Activated CD8-positive, alpha-beta T cell treated with anti-CD3 and anti-CD28 coated beads for 36 hours (primary cell): Measurements from ENCODE around the gene GPR139. TPM values are rescaled to one million over a fixed set of nuclear protein-coding genes. Genes with fewer than 3 reads are reported as not detected.

Source experiments
- ATAC-seq: fragments of 200-7000 bp; cut with Tn5 transposase; one replicate; pipeline ENCODE4 v1.10.0; 2021; ENCODE audit warnings: mild to moderate bottlenecking, moderate library complexity
- CTCF ChIA-PET: fragments of 350-600 bp; sonication (Branson Sonifier 250); formaldehyde crosslinking; loops from one replicate; lab custom pipeline; 2021; ENCODE audit warnings: antibody characterized with exemption; lab: Charles Lee
- POLR2A ChIA-PET: fragments of 350-600 bp; sonication (Branson Sonifier 250); formaldehyde crosslinking; loops from one replicate; lab custom pipeline; 2021; ENCODE audit warnings: antibody characterized with exemption; lab: Charles Lee
- DNase-seq: peaks from one replicate; pipeline ENCODE4 v3.0.0-alpha.2; 2020
- H3K27ac Mint-ChIP-seq: one replicate; pipeline ENCODE4 v1.8.0; 2021; ENCODE audit warnings: mild to moderate bottlenecking, mixed read lengths
- H3K27me3 Mint-ChIP-seq: one replicate; pipeline ENCODE4 v1.8.0; 2021; ENCODE audit warnings: mixed read lengths
- H3K36me3 Mint-ChIP-seq: one replicate; pipeline ENCODE4 v1.8.0; 2021; ENCODE audit warnings: low read depth, mixed read lengths
- H3K4me1 Mint-ChIP-seq: one replicate; pipeline ENCODE4 v1.8.0; 2021; ENCODE audit warnings: low read depth, mixed read lengths
- H3K4me3 Mint-ChIP-seq: one replicate; pipeline ENCODE4 v1.8.0; 2021; ENCODE audit warnings: mild to moderate bottlenecking, moderate library complexity, mixed read lengths
- H3K9me3 Mint-ChIP-seq: one replicate; pipeline ENCODE4 v1.8.0; 2021; ENCODE audit warnings: mixed read lengths
- intact Hi-C: fragments of 100-400 bp; cut with micrococcal nuclease; formaldehyde crosslinking; loops from one replicate; pipeline ENCODE4 v1.10.0; 2022
- total RNA-seq, 2 experiments: library from RNA; stranded (reverse); gene quantifications; one replicate each; pipeline ENCODE4 v1.2.3, GENCODE V29; 2021
- TF ChIP-seq, protein P1 (sequence below): fragments of 200-600 bp; IDR thresholded peaks from one replicate; pipeline ENCODE4 v1.8.0; 2022; ENCODE audit warnings: antibody characterized with exemption, mild to moderate bottlenecking

The GPR139 gene
- total RNA-seq, 2 experiments from 2014 or later: not detected

DNA sequence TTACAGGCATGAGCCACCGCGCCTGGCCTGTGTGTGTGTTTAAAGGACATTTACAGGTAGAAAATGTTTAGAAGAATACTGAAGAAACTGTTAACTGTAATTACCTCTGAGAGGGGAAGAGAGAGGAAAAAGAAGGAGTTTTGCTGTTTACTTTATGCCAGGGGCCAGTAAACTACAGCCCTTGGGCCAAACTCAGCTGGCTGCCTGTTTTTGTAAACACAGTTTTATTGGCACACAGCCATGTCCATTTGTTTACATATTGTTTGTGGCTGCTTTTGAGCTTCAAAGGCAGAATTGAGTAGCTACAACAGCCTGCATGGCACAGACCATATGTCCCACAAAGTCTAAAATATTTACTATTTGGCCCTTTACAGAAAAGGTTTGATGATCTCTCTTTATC lies 76.4 kb downstream of the GPR139 start:
- Mint-ChIP-seq H3K4me3 (no peak overlapping the region), H3K36me3 (no peaks in the 10 kb centered on the region), H3K9me3 (no peaks in the 10 kb centered on the region), H3K27me3 (peaks cover 2% of the 10 kb centered on the region), H3K27ac (no peak overlapping the region), H3K4me1 (no peaks in the 10 kb centered on the region)
- ATAC-seq (no peak), DNase-seq (no peak)
- intact Hi-C loops: no loop called here
- TF ChIP-seq, protein P1, sequence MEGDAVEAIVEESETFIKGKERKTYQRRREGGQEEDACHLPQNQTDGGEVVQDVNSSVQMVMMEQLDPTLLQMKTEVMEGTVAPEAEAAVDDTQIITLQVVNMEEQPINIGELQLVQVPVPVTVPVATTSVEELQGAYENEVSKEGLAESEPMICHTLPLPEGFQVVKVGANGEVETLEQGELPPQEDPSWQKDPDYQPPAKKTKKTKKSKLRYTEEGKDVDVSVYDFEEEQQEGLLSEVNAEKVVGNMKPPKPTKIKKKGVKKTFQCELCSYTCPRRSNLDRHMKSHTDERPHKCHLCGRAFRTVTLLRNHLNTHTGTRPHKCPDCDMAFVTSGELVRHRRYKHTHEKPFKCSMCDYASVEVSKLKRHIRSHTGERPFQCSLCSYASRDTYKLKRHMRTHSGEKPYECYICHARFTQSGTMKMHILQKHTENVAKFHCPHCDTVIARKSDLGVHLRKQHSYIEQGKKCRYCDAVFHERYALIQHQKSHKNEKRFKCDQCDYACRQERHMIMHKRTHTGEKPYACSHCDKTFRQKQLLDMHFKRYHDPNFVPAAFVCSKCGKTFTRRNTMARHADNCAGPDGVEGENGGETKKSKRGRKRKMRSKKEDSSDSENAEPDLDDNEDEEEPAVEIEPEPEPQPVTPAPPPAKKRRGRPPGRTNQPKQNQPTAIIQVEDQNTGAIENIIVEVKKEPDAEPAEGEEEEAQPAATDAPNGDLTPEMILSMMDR: no peak
- POLR2A ChIA-PET: no interaction called here
- CTCF ChIA-PET: no interaction called here

DNA sequence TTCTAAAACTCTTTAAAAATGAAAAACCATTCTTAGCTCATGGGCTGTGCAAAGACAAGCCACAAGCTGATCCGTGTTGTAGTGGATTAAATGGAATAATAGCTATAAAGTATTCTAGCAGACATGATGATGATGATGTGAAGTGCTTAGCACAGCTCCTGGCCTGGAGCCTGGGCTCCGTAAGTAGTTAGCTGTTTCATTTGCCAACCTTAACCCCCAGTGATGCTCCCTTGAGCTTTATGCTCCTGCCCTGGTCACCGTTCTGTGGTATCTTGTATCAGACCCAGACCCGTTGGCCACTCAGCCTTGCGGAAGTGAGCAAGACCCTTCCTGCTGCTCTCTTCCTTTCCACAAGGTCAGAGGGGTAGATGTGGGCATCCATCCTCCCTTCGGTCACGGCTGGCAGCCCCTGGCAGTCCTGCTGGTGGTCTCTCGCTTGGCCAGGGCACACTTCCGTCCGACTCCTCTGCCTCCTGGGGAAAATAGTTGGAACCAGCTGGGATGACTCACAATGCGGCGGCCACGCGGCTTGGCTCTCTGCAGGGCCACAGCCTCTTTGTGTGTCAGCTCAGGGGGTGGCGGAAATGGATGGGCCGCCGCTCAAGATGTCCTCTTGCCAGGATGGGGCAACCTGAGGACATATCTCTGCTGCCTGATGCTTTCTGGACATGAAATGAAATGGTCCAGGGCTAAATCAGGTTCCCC lies 79.1 kb downstream of the GPR139 start:
- Mint-ChIP-seq H3K4me1 (no peaks in the 10 kb centered on the region), H3K36me3 (no peaks in the 10 kb centered on the region), H3K4me3 (no peak overlapping the region), H3K9me3 (no peaks in the 10 kb centered on the region), H3K27ac (no peak overlapping the region), H3K27me3 (peaks cover 2% of the 10 kb centered on the region)
- DNase-seq: no peak
- ATAC-seq: no peak
- TF ChIP-seq, protein P1: no peak
- intact Hi-C loops: no loop called here
- ChIA-PET CTCF (no interaction called here), POLR2A (no interaction called here)

DNA sequence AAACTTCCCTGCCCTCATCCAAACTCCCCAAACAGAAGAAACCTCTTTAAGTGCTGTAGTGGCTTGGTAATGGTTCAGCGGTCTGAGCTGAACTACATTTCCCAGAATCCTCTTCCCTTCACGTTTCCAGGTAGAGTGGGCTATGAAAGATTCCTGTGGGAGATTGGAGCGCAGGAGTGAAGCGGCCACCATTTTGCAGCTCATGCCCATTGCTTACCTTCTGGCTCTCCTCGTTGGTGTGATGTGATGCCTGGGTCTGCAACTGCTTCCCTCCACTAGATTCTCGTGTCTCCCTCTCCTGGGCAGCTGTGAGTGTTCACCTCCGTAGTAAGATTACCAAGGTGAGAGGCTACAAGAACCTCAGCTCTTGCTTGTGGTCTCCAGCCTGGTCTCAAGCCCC lies 82.1 kb downstream of the GPR139 start:
- Mint-ChIP-seq H3K4me3 (no peak overlapping the region), H3K27me3 (peaks cover 2% of the 10 kb centered on the region), H3K4me1 (no peaks in the 10 kb centered on the region), H3K36me3 (no peaks in the 10 kb centered on the region), H3K27ac (no peak overlapping the region), H3K9me3 (no peaks in the 10 kb centered on the region)
- ChIA-PET CTCF (no interaction called here), POLR2A (no interaction called here)
- intact Hi-C loops: no loop called here
- TF ChIP-seq, protein P1: no peak
- DNase-seq: no peak
- ATAC-seq: no peak

DNA sequence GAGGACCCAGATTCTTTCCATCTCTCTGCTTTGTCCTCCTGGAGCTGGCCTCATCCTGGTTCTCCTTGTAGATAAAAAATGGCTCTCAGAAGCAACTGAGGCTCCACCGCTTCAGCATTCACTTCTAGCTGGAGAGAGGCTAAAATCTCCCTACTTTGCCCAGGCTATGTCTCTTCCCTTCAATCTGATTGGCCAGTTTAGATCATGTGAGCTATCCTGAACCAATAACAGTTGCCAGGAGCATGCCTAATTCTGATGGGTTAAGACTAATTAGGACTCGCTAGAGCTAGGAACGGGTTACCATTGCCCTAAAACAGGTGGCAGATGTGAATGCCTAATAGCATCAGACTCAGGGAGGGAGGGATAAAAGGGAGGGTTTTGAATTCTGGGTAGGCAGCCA lies 89.6 kb downstream of the GPR139 start:
- peaks cover 5% of the 10 kb centered on the region for H3K27me3 Mint-ChIP-seq
- ATAC-seq (no peak), DNase-seq (no peak)
- CTCF ChIA-PET: no interaction called here
- H3K9me3 Mint-ChIP-seq: peaks cover 2% of the 10 kb centered on the region
- intact Hi-C loops: no loop called here
- no peaks in the 10 kb centered on the region for H3K36me3 Mint-ChIP-seq
- H3K4me1 Mint-ChIP-seq: no peaks in the 10 kb centered on the region
- POLR2A ChIA-PET: no interaction called here
- no peak overlapping the region for H3K27ac Mint-ChIP-seq
- H3K4me3 Mint-ChIP-seq: no peak overlapping the region
- TF ChIP-seq, protein P1: no peak

Other genes with a start within 250 kb of the GPR139 start
- not detected for gene GPRC5B, start 189.0 kb downstream of the GPR139 start, total RNA-seq